Gastroesophageal sphincter (tissue), 3 donors: ENCODE results near the gene LRRC30.

Source experiments
- CTCF ChIP-seq, 4 experiments: fragments of 200-600 bp in 2 of 4; fragments of 450-650 bp in 2 of 4; sonication (generic) in 1 of 4; IDR thresholded peaks; one replicate each; pipeline ENCODE4 v1.5.1; 2017 to 2019; ENCODE audit warnings: antibody characterized with exemption in 4 of 4, mild to moderate bottlenecking in 2 of 4, moderate library complexity in 2 of 4
- EP300 ChIP-seq: sonication (generic); formaldehyde crosslinking; IDR thresholded peaks from one replicate; pipeline ENCODE4 v1.6.1; 2017; ENCODE audit warnings: antibody characterized with exemption, mild to moderate bottlenecking
- POLR2A ChIP-seq, 2 donors: fragments of 450-650 bp; IDR thresholded peaks; one replicate each; pipeline ENCODE4 v1.6.1; 2017; ENCODE audit warnings: antibody characterized with exemption in 2 of 2, mild to moderate bottlenecking in 2 of 2, moderate library complexity in 1 of 2
- POLR2AphosphoS5 ChIP-seq: sonication (generic); formaldehyde crosslinking; IDR thresholded peaks from one replicate; pipeline ENCODE4 v1.6.1; 2017; ENCODE audit warnings: antibody characterized with exemption

- TF ChIP-seq CTCF (IDR thresholded peaks at IDR 0.05), result no peak
- no peak for TF ChIP-seq EP300
- TF ChIP-seq POLR2A (IDR thresholded peaks at IDR 0.05), result no peak
- TF ChIP-seq POLR2AphosphoS5, result no peak
Observed at GRCh38 chr18:7255054-7255453, 24.2 kb downstream of the LRRC30 start.
